ENCODE results near the gene ADPRHL1. TPM values are rescaled to one million over a fixed set of nuclear protein-coding genes. Genes with fewer than 3 reads are reported as not detected.

ADPRHL1 gene
- total and polyA plus RNA-seq, 2 donors (not counting 1 experiment from before 2014, with no cell fraction given): 0.28 to 1.3 TPM

Small RNA genes within 50 kb of the gene (small RNA-seq; reads per million reads assigned to genes)
- not detected for gene RNU1-16P (ENCODE audit: insufficient read length, low read depth, low replicate concordance)

Other genes starting within 250 kb of the ADPRHL1 start
- 54.1 and 61.1 TPM in 2 replicates for gene PCID2, start 244.8 kb downstream of the ADPRHL1 start, total RNA-seq
- gene PCID2, start 244.8 kb downstream of the ADPRHL1 start, polyA plus RNA-seq: 52.2 and 66.7 TPM in 2 replicates
- gene CUL4A, start 243.9 kb downstream of the ADPRHL1 start, total RNA-seq: 79.8 and 80.4 TPM in 2 replicates
- 37.5 and 41.0 TPM in 2 replicates for gene CUL4A, start 243.9 kb downstream of the ADPRHL1 start, polyA plus RNA-seq
- 96.1 and 99.3 TPM in 2 replicates for gene LAMP1, start 156.2 kb downstream of the ADPRHL1 start, total RNA-seq
- 48.6 and 52.1 TPM in 2 replicates for gene LAMP1, start 156.2 kb downstream of the ADPRHL1 start, polyA plus RNA-seq
- not detected in 2 replicates for gene GRTP1, start 89.4 kb downstream of the ADPRHL1 start, total RNA-seq
- 0.10 TPM in 1 of 2 replicates, not detected in the other for gene GRTP1, start 89.4 kb downstream of the ADPRHL1 start, polyA plus RNA-seq
- gene DCUN1D2, start 37.2 kb upstream of the ADPRHL1 start, total RNA-seq: 38.2 and 41.3 TPM in 2 replicates
- gene DCUN1D2, start 37.2 kb upstream of the ADPRHL1 start, polyA plus RNA-seq: 15.3 and 16.4 TPM in 2 replicates
- 31.1 and 33.8 TPM in 2 replicates for gene TFDP1, start 131.3 kb upstream of the ADPRHL1 start, total RNA-seq
- 19.1 and 22.2 TPM in 2 replicates for gene TFDP1, start 131.3 kb upstream of the ADPRHL1 start, polyA plus RNA-seq
- not detected in 2 replicates for gene ATP4B, start 204.7 kb upstream of the ADPRHL1 start, total RNA-seq
- gene ATP4B, start 204.7 kb upstream of the ADPRHL1 start, polyA plus RNA-seq: not detected in 2 replicates
- 0.15 TPM in 1 of 2 replicates, not detected in the other for gene GRK1, start 213.7 kb upstream of the ADPRHL1 start, total RNA-seq
- gene GRK1, start 213.7 kb upstream of the ADPRHL1 start, polyA plus RNA-seq: 0.03 TPM in 1 of 2 replicates, not detected in the other